Activated T-cell treated with anti-CD3 and anti-CD28 coated beads, Interleukin-2, amount 50 U/mL, for 4 hours (primary cell): Measurements from ENCODE around the gene BAG2. TPM values are rescaled to one million over a fixed set of nuclear protein-coding genes. Genes with fewer than 3 reads are reported as not detected.

Source experiments
- ATAC-seq, 2 donors: fragments of 200-7000 bp; cut with Tn5 transposase; one replicate each; pipeline ENCODE4 v1.10.0; 2021
- DNase-seq: peaks from one replicate; pipeline ENCODE4 v3.0.0-alpha.2; 2020
- H3K27me3 Mint-ChIP-seq: one replicate; pipeline ENCODE4 v1.8.0; 2021; ENCODE audit warnings: low read depth, mixed read lengths
- H3K36me3 Mint-ChIP-seq: one replicate; pipeline ENCODE4 v1.8.0; 2022; ENCODE audit warnings: mixed read lengths; ENCODE audit not compliant: insufficient read depth
- H3K4me1 Mint-ChIP-seq: one replicate; pipeline ENCODE4 v1.8.0; 2021; ENCODE audit warnings: low read depth, mixed read lengths
- H3K4me3 Mint-ChIP-seq: one replicate; pipeline ENCODE4 v1.8.0; 2021; ENCODE audit warnings: mild to moderate bottlenecking, moderate library complexity, mixed read lengths
- H3K9me3 Mint-ChIP-seq: one replicate; pipeline ENCODE4 v1.8.0; 2021; ENCODE audit warnings: mixed read lengths
- total RNA-seq, 3 donors: library from RNA; stranded (reverse); gene quantifications; one replicate each; pipeline ENCODE4 v1.2.1, GENCODE V29; 2021

BAG2 gene
- total RNA-seq, 3 donors from 2014 or later, result 6.3 to 7.2 (median 6.9) TPM

DNA sequence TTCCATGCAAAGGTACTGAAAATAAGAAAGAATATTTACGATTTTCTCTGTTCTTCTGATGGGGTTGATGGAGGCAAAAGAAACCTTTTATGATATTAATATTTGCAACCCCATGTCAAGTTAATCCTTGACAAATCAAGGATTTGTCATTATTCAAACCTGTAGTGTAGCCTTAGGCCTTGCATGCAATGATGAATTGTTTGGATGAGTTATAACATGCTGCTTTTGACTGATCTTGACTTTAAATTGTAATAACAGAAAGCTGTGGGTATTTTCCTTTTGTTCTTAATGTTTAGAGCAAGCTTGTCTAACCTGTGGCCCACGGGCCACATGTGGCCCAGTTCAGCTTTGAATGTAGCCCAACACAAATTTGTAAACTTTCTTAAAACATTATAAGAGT is 13.0 kb upstream of the BAG2 start:
- no peaks in the 10 kb centered on the region for H3K9me3 Mint-ChIP-seq
- H3K4me1 Mint-ChIP-seq, result peaks cover 3% of the 10 kb centered on the region
- no peaks in the 10 kb centered on the region for H3K27me3 Mint-ChIP-seq
- DNase-seq (no peak), ATAC-seq (peak; percentile 25 to 34)
- peaks cover 34% of the 10 kb centered on the region for H3K36me3 Mint-ChIP-seq
- no peak overlapping the region for H3K4me3 Mint-ChIP-seq

DNA sequence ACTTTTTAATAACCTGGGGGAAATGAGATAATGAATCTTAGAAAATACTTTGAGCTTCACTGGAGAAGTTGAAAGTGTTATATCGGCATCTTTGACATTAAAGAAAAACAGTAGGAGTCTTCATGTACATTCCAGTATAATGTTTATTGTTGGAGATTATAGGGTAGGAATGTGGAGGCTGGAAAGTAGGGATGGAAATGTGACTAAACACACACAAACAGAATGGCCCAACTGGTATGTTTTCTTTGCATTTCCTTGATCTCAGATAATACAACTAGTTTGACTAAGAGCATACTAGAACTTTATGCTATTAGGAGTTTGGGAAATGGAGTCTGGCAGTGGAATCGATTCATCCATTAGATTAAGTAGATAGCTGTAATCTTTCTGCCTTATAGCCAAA is 10.1 kb upstream of the BAG2 start:
- no peaks in the 10 kb centered on the region for H3K27me3 Mint-ChIP-seq
- peaks cover 3% of the 10 kb centered on the region for H3K4me1 Mint-ChIP-seq
- ATAC-seq, result no peak
- peaks cover 42% of the 10 kb centered on the region for H3K36me3 Mint-ChIP-seq
- peaks cover 8% of the 10 kb centered on the region for H3K9me3 Mint-ChIP-seq
- no peak overlapping the region for H3K4me3 Mint-ChIP-seq
- DNase-seq, result no peak

DNA sequence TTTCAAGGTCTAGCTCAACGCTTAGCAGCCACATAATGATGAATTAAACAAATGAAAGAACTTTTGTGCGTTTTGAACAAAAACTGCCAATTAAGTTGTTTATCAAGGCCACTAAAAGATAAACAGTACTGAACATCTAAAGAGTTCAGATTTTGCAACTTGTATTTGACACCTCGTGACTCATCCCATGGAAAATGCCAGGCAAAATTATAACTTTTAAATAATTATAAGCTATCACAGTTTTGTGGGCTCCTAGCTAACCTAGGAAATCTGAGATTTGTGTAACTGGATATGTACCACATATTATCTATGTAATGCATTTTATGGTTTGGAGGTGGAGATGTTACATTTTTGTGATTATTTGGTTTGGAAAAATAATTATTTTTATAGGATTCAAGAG is 9.6 kb upstream of the BAG2 start:
- no peak for ATAC-seq
- Mint-ChIP-seq H3K4me1 (peaks cover 3% of the 10 kb centered on the region), H3K4me3 (no peak overlapping the region), H3K27me3 (no peaks in the 10 kb centered on the region), H3K9me3 (peaks cover 8% of the 10 kb centered on the region), H3K36me3 (peaks cover 45% of the 10 kb centered on the region)
- DNase-seq, result no peak

DNA sequence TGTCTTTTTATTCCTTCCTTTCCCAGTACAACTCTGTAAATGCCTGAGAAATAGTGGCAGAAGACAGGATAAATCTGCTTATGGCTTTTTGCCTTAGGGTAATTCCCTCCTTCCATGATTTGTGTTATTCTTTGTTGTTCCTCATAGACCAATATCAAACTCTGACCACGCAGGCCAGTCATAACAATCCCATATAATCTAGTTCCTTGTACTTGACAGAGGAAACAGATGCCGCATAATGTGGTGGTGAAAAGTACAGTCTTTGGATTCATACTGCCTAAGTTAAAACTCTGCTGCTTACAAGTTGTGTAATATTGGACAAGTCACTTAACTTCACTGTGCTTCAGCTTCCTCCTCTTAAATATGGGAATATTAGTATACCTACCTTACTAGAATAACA is 8.2 kb upstream of the BAG2 start:
- Mint-ChIP-seq H3K27me3 (no peaks in the 10 kb centered on the region), H3K4me1 (no peaks in the 10 kb centered on the region), H3K36me3 (peaks cover 37% of the 10 kb centered on the region), H3K4me3 (no peak overlapping the region), H3K9me3 (peaks cover 8% of the 10 kb centered on the region)
- ATAC-seq, result no peak
- DNase-seq, result no peak

DNA sequence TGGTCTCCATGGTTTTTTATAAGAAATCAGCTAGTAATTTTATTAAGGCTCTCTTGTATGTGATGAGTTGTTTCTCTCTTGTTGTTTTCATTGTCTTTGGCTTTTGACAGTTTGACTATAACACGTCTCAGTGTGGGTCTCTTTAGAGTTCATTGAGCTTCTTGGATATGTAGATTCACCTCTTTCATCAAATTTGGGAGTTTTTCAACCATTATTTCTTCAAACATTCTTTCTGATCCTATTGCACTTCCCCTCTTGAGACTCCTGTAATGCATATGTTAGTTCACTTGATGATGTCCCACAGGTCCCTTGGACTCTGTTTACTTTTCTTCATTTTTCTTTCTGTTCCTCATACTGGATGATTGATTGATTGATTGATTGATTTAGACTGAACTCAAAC is 7.0 kb upstream of the BAG2 start:
- Mint-ChIP-seq H3K4me3 (no peak overlapping the region), H3K9me3 (peaks cover 8% of the 10 kb centered on the region), H3K27me3 (no peaks in the 10 kb centered on the region), H3K4me1 (no peaks in the 10 kb centered on the region), H3K36me3 (peaks cover 40% of the 10 kb centered on the region)
- DNase-seq, result no peak
- no peak for ATAC-seq

DNA sequence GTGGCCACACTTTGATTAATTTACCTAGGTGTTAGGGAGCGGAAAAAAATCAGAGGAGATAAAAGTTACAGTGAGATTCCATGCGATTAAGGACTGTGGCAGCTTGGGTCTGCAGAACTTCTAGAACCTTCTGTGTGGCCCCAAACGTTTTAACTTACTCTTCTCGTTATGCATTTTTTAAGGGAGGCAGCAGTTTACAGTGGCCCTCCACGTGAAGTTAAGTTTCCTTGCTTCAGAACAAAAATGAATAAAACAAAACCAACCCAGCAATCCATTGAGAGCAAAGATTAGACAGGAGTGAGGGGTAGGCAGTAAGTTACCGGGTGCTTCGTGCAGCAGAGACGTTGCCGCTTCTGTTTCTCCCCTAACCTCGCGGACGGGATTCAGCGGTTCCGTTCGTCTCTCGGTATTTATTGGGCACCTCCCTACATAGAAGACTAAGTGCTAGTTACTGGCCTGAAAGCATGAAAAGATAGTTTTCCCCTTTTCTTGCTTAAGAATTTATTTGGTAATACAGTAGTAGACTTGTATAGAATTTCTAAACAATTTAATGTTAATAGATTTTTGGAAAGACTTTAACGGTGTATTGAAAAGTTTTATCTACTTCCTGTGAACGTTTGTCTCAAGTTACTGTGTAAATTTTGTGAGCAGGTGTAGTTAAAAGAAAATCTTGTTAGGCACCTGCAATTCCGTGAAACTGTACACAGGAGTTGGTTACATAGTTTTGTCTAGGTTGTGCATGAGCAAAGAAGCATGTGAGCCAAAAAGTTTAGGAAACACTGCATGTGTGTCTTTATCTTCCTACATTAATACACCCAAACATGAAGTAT is 1.1 kb downstream of the BAG2 start:
- Mint-ChIP-seq H3K27me3 (no peaks in the 10 kb centered on the region), H3K4me1 (peaks cover 34% of the 10 kb centered on the region), H3K4me3 (peak overlapping the region; percentile 91), H3K36me3 (peaks cover 3% of the 10 kb centered on the region), H3K9me3 (no peaks in the 10 kb centered on the region)
- ATAC-seq (no peak), DNase-seq (no peak)

DNA sequence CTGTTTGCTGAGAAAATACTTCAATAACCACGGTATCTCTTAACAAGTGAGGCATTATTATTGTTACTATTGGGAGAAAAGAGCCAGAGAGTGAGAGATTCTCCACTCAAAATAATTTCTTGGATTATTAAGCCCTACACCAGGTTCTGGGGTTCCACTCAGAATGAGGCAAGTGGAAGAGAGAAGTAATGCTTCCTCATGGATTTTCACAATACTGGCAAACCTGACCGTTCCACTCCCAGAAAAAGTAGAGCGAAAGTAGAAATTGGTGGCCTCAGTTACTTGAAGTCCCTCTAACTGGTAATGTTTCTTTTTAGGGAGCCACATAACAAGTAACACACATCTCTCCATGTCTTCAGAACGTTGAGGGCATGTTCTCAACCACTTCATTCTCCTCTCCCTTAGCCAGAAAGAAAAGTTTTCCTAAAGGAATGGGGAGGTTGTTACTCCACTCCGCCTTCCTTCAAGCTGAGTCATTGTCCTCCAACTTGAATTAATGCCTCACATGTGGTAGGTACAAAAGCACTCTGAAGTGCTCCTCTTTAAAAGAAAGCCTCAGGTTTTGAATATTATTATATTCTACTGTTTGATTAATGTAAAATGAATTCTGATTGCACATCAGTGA is 1.9 kb downstream of the BAG2 start:
- peak overlapping the region; percentile 91 for H3K4me3 Mint-ChIP-seq
- DNase-seq, result no peak
- no peaks in the 10 kb centered on the region for H3K9me3 Mint-ChIP-seq
- H3K36me3 Mint-ChIP-seq, result peaks cover 3% of the 10 kb centered on the region
- no peaks in the 10 kb centered on the region for H3K27me3 Mint-ChIP-seq
- no peak for ATAC-seq
- peaks cover 38% of the 10 kb centered on the region for H3K4me1 Mint-ChIP-seq

DNA sequence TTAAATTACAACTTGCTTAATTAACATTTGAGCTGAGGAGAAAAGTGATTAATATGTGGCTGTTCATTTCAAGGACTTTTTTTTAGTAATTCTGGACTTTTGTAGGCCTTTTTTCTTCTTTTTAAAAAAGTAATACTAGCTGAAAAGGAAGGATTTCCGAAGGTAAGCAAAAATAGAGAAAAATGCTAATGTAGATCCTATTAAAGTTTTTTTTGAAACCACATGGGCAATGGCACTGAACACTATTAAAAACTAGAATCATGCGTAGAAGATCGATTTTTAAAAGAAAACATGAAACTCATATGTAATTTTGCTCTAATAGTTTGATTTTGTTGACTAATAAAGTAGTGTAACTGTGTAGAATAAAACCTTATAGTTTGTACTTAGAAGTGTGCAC is 2.4 kb downstream of the BAG2 start:
- ATAC-seq, result no peak
- H3K9me3 Mint-ChIP-seq, result no peaks in the 10 kb centered on the region
- H3K4me1 Mint-ChIP-seq, result peaks cover 38% of the 10 kb centered on the region

DNA sequence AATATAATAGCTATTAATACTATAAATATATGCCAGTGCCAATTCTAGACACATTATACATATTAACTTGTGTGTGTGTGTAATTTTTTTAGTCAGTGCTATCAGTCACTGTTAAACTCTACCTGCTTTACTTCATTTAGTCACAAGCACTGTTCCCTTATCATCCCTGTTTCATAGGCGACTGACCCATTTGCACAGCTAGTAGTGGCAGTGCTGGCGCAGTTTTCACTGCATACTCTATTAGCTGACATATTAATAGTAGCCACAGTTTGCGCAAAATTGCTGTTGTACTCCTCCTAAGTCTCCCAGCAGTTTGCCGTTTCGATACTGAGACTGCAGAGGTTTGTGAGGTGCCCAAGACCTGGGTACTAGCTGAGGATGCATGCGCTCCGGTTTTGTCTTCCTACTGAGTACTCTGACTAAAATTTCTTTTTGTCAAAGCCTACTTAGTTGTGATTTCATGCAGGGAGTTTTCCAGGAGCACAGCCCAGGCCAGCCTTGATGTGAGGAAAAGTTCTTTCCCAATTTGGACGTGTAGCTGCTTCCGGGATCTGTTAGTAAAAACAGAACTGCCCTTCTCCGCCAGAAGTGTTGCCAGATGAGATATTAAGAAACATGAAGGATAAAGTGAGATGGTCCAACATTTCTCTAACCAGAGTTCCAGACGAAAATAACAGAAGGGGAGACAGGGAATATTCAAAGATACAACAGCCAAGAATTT is 5.6 kb downstream of the BAG2 start:
- Mint-ChIP-seq H3K36me3 (peaks cover 5% of the 10 kb centered on the region), H3K9me3 (no peaks in the 10 kb centered on the region), H3K27me3 (no peaks in the 10 kb centered on the region), H3K4me1 (peaks cover 29% of the 10 kb centered on the region), H3K4me3 (no peak overlapping the region)
- ATAC-seq, result no peak
- no peak for DNase-seq

More for the DNA sequence above, 2.4 kb downstream of the BAG2 start:
- Mint-ChIP-seq H3K36me3 (peaks cover 3% of the 10 kb centered on the region), H3K4me3 (peak overlapping the region; percentile 91), H3K27me3 (no peaks in the 10 kb centered on the region)
- no peak for DNase-seq

DNA sequence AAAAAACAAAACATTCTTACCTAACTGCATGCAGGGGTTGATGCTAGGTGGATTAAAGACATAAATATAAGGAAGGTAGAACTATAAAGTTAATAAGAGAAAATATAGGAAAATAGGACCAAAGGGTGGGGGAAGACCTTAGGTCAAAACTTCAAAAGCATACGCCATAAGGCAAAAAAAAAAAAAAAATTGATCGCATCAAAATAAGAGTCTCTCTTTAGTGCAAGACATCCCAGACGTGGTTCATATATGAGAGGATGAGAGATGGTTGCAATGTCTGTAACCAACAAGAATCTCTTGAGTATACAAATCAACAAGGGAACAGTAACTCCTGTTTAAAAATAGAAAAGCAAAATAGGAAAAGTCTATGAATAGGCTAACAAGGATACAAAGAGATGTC is 8.5 kb downstream of the BAG2 start:
- H3K27me3 Mint-ChIP-seq, result no peaks in the 10 kb centered on the region
- ATAC-seq (no peak), DNase-seq (no peak)
- no peaks in the 10 kb centered on the region for H3K9me3 Mint-ChIP-seq
- H3K4me1 Mint-ChIP-seq, result peaks cover 4% of the 10 kb centered on the region
- no peak overlapping the region for H3K4me3 Mint-ChIP-seq
- H3K36me3 Mint-ChIP-seq, result peaks cover 20% of the 10 kb centered on the region

DNA sequence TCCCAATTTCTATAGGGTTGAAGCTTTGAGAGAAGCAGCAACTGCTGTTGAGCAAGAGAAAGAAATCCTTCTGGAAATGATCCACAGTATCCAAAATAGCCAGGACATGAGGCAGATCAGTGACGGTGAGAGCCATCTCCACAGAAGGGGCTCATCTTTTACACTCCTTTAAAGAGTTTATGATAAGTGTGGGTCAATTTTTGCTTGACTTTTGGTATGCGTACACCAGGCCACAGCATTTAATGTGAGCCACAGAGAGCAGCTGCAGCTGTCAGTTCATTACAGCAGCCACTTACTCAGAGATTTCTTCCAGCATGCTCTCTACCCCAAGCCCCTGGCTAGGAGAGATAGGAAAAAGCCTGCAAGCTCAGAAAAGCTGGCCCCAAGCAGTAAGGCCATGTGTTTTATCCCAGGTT is 9.9 kb downstream of the BAG2 start:
- peaks cover 25% of the 10 kb centered on the region for H3K36me3 Mint-ChIP-seq
- no peak overlapping the region for H3K4me3 Mint-ChIP-seq
- DNase-seq (no peak), ATAC-seq (no peak)
- peaks cover 4% of the 10 kb centered on the region for H3K4me1 Mint-ChIP-seq
- no peaks in the 10 kb centered on the region for H3K27me3 Mint-ChIP-seq
- H3K9me3 Mint-ChIP-seq, result no peaks in the 10 kb centered on the region

DNA sequence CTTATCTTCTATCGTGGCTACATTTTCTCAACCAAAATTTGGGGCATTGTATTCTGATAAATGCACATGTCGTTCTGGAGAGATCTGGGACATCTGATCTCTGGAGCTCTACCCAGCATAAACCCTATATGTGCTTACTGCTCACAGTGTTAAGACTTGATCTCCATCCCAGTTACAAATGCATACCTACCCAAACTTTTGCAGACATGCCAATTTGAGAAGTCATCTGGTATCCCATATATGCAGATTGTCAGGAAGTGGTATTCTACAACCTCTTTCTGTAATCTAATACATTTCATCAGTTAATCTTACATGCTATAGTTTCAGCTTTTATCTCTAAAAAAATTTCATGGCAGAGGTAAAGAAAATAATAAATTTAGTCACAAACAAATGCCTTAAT is 11.2 kb downstream of the BAG2 start:
- DNase-seq, result no peak
- ATAC-seq, result no peak
- peaks cover 3% of the 10 kb centered on the region for H3K4me1 Mint-ChIP-seq
- no peaks in the 10 kb centered on the region for H3K9me3 Mint-ChIP-seq
- no peak overlapping the region for H3K4me3 Mint-ChIP-seq
- peaks cover 25% of the 10 kb centered on the region for H3K36me3 Mint-ChIP-seq
- no peaks in the 10 kb centered on the region for H3K27me3 Mint-ChIP-seq

DNA sequence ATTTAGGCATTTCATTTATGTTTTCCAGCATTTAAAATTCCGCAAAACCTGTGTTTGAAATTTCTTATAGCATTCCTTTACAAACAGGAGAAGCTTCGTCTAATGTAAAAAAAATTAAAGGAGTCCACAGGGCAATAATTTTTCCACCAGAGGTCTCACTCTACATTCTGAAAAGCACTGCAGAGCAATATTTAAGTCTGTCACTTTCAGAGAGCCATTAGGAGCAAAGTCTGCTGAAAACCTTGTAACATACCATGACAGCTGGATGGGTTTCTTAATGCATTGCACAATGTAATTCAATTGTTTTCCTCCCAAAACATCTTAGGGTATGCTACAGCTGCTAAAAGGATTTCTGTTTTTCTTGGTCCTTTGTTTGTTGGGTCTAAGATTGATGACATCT is 18.0 kb downstream of the BAG2 start:
- ATAC-seq, result no peak
- H3K9me3 Mint-ChIP-seq, result no peaks in the 10 kb centered on the region
- DNase-seq, result no peak
- no peaks in the 10 kb centered on the region for H3K4me1 Mint-ChIP-seq
- peaks cover 8% of the 10 kb centered on the region for H3K36me3 Mint-ChIP-seq
- no peaks in the 10 kb centered on the region for H3K27me3 Mint-ChIP-seq
- H3K4me3 Mint-ChIP-seq, result no peak overlapping the region

DNA sequence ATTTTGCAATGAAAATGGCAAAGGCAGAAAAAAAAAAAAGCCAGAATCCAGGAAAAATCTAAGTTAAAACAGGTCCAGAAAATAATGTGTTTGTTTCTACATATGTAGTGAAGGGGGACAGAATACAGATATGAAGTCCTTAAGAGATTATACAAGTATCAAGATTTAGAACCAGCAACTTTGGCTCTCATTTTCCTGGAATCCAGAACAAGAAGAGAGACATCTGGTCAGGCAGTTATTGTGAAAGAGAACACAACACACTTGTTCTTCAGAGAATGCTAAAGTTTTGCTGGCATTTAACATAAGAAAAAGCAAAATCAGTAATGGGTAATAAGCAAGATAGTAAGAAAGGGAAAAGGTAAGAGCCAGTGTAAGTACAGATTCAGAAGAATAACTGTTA is 21.1 kb downstream of the BAG2 start:
- Mint-ChIP-seq H3K4me1 (no peaks in the 10 kb centered on the region), H3K4me3 (no peak overlapping the region), H3K27me3 (no peaks in the 10 kb centered on the region), H3K36me3 (no peaks in the 10 kb centered on the region), H3K9me3 (no peaks in the 10 kb centered on the region)
- DNase-seq (no peak), ATAC-seq (no peak)

DNA sequence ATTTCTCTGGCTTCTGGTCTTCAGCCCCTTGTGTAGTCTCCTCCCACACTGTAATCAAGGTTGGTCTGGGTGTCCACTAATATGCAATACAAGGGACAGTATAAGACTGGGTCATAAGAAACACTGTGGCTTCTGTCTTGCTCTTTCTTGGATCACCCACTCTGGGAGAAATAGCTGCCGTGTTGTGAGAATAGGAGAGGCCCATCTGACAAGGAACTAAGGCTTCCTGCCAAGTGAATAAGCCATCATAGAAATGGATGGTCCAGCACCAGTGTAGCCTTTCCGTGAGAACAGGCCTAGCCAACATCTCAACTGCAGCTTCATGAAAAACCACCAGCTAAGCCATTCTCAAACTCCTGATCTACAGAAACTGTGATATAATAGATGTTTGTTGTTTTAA is 23.3 kb downstream of the BAG2 start:
- no peaks in the 10 kb centered on the region for H3K27me3 Mint-ChIP-seq
- ATAC-seq (no peak), DNase-seq (no peak)
- H3K36me3 Mint-ChIP-seq, result no peaks in the 10 kb centered on the region
- H3K4me3 Mint-ChIP-seq, result no peak overlapping the region
- no peaks in the 10 kb centered on the region for H3K4me1 Mint-ChIP-seq
- no peaks in the 10 kb centered on the region for H3K9me3 Mint-ChIP-seq
